ENCODE results near the gene CHST3.

CHST3 gene

DNA sequence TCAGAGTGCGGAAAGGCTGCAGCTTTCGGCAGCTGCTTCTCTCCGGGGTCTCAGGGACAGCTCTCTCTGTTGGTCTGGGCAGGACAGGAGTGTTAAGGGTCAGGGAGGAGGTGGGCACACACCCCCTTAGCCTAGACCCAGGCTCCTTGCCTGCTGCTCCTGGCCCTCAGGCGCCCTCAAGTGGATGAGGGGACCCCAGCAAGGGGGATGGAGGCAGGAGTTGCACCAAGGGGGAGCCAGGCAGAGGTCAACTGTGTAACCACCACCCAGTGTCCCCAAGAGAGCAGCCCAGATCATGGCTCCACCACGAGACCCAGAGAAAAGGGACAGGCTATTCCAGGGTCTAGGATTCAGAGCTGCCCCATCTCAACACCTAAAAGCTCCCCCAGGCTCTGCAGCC, 97.3 kb downstream of the CHST3 start:
- DNase-seq: no peak

DNA sequence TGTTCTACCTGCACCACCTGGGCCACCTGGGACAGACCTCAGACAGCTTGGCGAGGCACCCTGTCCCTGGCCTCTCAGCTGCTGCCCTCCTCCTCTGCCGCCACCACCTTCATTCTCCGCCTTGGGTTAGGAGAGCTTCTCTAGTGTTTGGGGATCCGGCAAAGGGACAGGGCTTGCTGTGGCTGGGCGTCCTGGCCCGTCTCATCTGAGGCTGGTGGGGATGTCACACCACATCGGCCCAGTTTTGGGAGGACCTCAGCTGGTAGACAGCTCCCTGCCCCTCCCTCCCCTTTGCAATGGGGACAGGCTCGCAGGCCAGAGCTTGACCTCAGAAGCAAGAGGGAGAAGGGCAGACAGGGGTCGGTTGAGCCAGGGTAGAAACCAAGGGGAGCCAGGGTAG, 97.7 kb downstream of the CHST3 start:
- DNase-seq: no peak

DNA sequence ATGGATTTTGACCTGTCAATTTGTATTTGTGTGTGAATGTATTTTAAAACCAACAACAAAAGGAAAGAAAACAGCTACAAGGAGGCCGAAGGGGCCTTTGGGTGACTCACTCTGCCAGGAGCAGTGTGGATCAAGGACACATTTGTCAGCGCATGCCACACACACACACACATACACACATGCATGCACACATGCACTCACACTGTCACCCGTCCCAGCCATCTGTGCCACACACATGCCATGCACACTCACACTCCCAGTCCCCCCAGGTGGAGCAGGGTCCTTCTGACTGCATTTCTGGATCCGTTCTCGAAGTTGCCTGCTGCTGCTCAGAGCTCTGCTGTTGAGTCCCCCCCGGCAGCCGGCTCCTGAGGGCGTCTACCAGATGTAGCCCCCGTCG, 98.2 kb downstream of the CHST3 start:
- DNase-seq: no peak

Measured in activated effector memory CD4-positive, alpha-beta T cell treated with Interleukin-2 at 50 U/mL for 16 hours (primary cell).